NCI-H526 treated with DMSO at 0.1 percent for 48 hours (cell line): ENCODE measurements around the gene DTD2.
"Not testable (repeated sequence)": the region's sequence is repeated elsewhere in the genome, so short reads cannot be mapped to it uniquely, and the experiment has no call there.

ENCODE experiments used
- DNase-seq: peaks from one replicate; lab custom pipeline; 2025; lab: John Stamatoyannopoulos, UW

The DTD2 gene

DNA sequence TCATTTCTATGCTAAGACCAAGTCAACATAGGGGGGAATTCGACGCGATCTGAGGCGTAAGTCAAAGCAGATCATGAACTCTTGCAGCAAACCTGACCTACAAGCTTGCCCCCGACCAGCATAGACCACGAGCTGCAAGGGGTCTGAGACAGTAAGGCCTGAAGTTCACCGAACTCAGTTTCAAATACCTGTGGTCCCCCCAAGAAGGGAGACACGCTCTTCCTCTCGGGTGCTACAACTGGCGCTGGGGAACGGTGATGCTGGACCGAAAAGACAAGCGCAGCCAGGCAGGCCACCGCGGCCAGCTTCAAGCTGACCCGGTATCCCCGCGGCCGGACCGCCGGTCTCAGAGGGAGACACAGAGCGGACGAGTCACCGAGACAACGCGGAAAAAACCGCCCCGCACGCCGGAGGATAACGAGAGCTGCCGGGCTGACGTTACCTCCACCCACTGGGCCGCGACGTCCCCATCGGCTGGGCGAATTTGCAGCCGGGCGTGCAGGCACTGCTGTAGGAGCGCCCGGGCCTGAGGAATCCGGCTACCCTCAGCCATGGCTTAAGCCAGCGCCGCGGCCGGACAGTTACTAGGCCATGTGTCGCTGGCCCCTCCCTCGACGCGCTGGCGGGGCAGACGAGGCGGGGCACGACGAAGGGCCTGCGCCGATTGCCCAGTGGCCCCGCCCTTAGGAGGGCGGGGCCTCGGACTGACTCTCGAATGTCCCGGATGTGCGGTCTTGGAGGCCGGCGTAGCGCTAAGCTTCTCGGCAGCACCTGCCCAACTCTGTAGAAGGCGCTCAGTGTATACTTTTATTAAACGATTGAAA is at the start of gene DTD2:
DTD2 (minus strand) TSS at position 666 of the 824 bp plus-strand sequence; CDS start at position 553, 113 bp downstream.
- DNase-seq, result peak; percentile 90

DNA sequence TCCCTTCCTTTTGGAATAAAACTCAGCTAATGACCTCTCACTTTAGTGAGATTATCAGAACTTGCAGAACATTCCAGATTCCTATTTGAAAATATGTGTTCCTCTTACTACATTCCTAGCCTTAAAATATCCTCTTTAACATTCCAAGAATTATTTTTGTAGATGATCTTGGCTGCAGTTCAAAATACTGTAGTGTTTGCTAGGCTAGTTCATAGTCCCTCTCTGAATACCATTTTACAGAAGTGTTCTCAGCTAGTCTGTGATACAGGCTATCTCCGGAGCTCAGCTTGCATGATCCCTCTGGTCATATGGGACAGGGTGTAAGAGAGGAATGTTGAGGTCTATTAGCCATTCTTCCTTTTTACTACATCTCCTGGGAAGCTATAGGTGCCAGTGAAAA is 48.1 kb upstream of the DTD2 start:
- DNase-seq, result no peak

DNA sequence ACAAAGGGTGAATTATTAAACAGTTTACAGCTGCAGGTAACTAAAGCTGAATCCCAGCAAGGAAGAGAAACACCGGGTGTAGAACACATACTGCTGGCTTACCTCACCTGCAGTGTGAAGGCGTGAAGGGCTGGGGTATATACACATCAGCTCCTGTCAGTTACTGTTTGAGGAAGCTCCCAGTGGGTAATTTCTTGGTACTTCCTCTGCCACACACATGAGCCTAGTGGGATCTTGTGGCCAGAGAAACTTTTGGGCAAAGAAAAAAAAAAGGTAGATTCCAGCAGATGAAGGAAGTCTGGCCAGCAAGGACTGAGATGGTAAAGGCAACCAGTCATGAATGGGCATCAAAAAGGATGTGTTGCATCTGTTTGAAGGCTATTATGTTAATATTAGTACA is 44.6 kb upstream of the DTD2 start:
- DNase-seq, result no peak

DNA sequence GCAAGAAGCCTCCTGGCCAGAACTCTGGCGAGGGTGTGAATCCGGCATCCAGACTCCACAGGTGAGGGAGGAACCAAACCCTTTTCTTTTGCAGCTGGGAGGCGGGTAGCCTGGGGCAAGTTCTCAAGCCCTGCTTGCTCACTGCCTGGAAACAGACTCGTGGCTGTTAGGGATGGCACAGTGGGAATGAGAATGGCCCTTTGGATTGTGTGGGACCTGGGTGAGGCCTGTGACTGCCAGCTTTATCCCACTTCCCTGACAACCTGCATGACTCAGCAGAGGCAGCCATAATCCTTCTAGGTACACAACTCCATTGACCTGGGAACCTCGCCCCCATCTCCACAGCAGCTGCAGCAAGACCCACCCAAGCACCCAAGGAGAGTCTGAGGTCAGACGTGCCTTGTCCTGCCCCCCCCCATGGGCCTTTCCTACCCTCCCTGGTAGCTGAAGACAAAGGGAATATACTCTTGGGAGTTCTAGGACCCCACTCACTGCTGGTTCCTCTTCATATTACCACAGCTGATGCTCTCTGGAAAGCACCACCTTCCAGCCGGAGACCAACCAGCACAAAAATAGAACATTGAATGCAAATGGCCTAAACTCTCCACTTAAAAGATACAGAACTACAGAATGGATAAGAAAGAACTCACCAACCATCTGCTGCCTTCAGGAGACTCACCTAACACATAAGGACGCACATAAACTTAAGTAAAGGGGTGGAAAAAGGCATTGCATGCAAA is 35.6 kb upstream of the DTD2 start:
- DNase-seq, result no peak

DNA sequence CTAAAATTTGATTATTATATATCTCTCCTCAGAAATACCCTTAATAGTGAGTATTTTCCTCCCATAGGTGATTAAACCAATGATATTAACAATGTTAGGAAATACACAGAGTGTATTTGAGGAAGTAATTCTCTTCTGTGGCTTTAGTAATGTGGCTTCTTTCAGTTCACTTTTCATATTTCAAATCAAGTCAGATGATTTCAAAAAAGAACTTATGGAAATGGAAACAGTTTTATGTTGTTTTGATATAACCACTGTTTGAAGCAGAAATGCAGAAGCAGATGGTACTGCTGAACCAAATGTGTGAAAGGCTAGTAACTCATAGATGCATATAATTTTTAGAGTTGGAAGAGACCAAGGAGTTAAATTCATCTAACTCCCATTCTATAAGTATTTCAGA is 32.4 kb upstream of the DTD2 start:
- DNase-seq, result no peak

DNA sequence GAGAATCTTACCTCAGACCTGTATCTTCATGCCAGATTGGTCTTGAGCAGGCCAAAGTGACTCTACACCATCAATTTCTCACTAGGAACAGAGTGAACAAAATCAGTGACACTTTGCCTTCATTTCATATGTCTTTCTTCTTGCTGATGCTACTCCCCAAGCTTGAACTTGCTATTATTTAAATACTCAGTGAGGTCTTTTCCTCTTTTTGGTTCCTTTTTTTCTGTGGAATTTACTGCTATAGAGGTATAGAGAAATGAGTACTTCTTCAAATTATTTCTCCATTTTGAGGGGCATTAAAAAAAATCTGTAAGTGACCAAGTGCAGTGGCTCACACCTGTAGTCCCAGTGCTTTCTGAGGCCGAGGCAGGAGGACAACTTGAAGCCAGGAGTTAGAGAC is 30.6 kb upstream of the DTD2 start, which contains the start of gene GPR33:
GPR33 (minus strand) TSS at position 154 of the 400 bp plus-strand sequence. CDS start 4,074 bp downstream, outside the sequence.
- no peak for DNase-seq

DNA sequence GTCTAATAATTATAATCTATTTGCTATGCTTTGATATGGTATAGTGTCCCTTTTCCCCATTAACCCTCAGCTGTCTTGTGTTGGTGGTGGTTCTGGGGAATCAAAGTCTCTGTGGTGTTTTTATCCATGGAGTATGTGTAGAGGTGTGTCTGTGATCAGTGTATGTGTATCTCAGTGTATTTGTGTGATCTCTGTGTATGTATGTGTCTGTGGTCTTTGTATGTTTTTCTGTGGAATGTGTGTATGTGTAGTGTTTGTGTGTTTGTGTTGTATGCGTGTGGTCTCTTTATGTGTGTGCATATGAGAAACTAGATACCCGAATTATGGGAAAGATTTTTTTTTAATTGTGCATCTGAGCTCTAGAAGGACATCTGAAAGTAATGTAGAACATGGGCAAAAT is 29.5 kb upstream of the DTD2 start:
- DNase-seq, result no peak

DNA sequence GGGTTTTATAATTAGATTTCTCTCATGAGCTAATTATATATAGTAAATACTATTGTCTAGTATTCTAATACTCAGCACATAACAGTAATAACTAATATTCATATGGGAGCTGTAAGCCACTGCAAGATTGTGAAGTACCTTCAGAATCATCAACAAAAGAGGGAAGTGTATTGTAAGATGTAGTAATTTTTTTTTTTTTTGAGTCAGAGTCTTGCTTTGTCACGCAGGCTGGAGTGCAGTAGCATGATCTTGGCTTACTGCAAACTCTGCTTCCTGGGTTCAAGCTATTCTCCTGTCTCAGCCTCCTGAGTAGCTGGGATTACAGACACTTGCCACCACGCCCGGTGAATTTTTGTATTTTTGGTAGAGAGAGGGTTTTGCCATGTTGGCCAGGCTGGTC is 27.4 kb upstream of the DTD2 start:
- DNase-seq, result no peak

DNA sequence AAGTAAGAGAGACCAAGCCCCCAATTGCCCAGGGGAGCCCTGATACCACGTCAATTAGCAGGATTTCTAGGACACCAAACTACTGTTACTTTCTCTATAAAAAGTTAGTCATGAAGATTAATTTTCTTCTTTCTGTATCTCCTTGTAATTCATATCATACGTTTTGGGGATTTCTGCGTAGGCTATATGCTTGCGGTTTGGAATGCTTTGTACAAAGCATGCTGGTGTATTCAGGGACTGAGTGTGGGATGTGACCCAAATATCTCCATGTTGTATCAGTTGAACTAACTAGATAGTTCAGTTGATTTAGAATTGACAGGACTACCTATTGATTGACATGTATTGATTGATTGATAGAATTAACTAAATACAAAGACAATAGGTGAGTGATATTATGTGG is 22.9 kb upstream of the DTD2 start:
- DNase-seq, result no peak

DNA sequence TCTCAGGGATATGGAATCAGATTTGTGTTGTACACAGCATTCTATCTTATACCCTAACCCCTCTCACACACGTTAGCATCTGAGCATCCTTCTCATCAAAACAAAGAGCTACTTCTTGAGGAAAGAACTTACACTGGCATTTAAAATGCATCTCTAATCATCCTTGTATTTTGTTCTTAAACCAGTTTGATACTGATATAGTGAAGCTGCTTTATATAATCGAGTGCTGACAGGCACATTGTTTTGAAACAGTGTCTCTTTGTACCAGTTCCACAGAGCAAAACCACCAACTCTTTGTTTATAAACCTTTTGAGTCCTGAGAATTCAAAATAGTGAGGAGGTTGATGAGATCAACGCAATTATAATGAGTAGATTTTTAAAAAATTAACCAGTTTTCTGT is 21.7 kb upstream of the DTD2 start:
- DNase-seq, result no peak

DNA sequence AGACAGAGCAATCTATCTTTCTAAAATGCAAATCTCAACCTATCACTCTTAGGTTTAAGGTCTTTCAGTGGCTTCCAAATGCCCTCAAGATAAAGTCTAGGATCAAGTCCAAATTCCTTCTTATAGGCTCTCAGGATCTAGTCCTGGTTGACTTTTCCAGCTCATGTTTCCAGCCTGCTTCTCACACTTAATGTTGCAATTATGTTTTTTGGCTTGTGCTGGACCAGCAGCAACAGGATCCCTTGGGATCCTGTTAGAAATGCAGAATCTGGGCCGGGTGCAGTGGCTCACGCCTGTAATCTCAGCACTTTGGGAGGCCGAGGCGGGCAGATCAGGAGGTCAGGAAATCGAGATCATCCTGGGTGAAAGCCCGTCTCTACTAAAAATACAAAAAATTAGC is 19.9 kb upstream of the DTD2 start:
- no peak for DNase-seq

DNA sequence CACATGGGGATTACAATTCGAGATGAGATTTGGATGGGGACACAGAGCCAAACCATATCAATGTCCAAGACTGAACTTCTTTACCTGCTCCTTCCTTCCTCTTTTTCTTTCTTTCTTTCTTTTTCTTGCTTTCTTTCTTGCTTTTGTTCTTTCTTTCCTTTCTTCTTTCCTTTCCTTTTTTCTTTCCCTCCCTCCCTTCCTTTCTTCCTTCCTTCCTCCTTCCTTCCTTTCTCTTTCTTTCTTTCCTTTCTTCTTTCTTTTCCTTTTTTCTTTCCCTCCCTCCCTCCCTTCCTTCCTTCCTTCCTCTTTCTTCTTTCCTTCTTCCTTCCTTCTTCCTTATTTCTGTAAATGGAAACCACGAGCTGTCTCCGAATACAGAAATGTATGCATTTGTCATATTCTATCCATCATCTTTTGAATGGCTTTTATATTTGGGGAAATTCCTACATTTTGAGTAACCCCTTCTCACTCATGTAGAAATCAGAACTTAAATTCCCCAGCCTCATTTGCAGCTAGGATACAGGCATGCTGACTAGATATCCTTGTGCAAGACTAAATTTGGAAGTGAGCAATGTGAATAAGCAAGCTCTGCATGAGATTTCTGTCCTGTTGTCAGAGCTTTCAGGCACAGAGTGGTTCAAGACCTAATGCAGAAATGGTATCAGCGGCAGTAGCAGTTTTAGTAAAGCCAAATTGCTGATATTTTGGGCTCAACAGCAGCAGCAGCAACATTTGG is 19.0 kb upstream of the DTD2 start:
- no peak for DNase-seq

DNA sequence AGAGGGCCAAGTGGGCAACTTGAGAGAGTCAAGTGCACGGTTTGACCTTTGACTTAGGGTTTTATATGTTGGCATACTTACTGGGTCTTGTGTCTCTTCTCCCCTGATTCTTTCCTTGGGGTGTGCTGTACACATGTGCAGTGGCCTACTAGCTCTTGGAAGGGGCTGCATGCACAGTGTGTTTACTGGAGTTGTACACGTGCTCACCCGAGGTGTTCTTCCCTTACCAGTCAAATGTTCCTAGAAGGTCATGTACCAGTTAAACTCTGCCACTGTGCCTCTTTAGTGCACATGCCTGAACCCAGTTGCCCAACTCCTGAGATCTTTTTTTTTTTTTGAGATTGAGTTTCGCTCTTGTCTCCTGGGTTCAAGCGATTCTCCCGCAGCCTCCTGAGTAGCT is 9.2 kb upstream of the DTD2 start:
- DNase-seq, result no peak

DNA sequence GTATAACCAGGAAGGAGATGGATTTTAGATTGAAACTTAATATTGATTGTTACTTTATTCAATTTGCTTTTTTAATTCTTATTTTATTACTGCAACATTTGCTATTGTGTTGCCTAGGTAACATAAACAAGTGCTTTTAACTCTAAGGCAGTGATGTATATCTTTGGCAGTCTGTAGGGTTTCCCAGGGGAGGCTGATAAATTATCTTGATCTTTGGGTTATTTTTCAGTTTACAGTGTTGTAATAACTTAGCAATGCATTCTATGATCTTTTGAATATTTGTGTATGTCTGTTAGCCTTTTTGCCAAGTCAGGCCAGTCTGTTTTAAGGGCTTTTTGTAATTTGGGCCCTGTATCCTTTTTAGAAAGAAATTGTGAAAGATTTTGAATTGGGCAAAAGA is 7.8 kb upstream of the DTD2 start:
- no peak for DNase-seq

DNA sequence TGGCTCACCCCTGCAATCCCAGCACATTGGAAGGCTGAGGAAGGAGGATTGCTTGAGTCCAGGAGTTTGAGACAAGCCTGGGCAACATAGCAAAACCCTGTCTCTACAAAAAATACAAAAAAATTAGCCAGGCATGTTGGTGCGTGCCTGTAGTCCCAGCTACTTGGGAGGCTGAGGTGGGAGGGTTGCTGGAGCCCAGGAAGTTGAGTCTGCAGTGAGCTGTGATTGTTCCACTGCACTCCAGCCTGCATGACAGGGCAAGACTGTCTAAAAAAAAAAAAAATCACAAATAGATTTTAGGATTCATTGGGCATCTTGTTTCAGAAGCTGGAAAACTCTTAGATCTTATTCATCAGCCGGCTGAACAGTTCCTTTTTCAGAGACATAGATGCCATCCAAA is 5.1 kb upstream of the DTD2 start:
- DNase-seq, result not testable (repeated sequence)

DNA sequence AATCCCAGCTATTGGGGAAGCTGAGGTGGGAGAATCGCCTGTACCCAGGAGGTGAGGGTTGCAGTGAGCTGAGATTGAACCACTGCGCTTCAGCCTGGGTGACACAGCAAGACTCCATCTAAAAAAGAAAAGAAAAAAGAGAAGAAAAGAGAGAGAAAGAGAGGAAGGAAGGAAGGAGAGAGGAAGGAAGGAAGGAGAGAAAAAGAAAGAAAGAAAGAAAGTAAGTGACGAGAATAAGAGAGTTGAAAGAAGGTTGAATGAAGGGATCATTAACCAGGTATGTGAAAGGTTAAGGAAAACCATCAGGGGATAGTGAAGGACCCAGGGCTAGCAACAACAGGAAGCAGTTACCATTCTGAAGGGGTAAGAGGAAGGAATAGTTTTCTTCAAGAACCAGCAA is 4.2 kb upstream of the DTD2 start:
- DNase-seq, result no peak

DNA sequence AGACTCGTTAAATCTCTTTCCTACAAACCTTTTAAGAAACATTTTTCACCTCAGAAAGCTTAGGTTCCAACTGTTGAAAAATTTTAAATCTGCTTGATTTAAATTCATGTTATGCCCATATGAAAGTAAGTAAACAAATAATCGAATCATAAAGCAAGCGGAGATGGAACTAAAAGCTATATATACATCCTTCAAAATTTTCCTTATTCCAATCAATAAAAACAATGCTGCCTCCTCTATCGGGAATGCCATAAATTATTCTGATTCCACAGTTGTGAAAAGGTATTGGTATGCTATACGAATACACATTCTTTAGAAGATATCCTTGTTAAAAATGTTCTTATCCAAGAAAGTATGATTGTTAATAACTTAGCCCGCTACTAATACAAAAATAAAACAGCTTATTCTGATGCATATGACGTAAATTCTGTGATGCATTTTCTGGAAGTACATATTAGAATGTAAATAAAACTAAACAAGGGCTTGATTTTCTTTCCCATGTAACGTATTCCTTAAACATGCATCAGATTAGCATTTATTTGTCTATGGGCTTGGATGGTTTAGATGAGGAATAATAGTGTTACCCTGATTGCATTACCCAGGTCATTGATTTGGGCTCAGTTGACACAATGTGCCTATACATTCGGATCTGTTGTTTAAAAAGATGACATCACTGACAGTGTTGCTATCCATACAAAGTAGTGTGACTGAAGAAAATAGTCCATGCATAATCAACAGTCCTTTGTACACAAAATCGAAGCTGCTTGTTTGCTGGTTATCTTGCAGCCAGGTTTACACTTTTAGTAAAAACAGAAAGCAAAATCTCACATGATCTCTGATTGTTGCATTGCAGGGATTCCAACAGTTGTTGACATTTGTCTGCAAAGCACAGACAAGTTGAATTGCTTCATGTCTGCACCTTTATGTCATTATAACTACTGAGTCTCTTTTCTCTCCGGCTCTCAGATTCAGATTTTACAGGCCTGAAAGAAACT is 656 bp upstream of the DTD2 start:
- no peak for DNase-seq

DNA sequence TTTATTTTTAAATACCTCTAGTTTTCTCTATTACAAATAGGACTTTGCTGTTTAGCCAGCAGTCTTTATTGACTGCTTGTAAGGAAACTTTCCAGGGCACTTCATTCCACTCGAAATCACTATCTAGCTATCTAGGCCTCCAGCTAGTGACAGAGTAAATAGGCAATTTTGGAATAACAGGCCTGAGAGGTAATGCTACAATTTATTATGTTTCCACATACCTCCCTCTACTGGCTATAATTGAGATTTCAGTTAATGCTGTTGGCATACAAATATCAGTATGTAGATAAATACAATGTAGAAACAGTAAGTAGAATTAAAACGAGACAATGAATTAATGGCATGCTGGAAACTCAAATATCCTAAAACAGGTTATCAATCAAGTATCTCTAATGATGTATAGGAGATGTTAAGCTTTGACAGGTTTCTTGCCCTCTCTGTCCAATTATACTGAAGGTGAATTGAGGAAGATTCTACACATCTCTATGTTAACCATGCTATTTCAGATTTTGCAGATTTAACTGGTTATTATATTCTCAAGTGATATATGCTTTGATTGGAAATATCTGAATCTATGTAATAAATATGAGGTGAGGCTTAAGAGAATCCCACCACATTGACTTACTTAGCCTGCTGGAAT is 7.2 kb downstream of the DTD2 start:
- no peak for DNase-seq

DNA sequence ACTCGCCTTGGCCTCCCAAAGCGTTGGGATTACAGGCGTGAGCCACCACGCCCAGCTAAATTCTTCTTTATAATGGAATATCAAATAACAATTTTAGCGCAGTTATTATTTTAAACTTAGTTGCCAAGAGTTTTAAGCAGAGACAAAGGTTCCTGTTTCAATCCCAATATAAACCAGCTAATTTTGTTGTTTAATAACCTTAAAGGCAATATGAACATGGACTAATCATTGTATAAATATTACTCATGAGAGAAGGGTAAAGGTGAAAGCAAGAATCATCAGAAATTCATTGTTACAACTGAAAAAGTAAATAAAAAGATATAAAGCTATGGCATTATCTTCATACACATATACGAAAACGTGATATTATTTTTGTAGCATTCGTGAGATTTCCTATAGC is 8.2 kb downstream of the DTD2 start:
- DNase-seq, result no peak

DNA sequence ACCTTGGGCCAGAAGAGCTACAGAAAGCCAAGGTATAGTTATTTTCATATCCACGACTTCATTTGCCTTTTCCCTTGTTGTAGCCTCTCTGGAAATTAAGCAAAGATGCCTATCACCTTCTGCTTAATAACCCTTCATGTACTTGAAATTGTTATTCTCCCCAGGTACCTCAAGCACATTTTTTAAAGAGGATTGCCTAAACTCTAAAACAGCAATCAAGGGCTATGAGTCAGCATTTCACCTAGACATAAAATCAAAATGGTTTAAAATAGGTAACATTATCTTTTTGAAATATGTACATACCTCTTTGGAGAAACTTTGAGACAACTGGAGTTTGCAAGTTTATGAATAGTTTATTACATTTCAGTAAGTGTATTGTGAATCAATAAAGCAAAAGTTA is 11.6 kb downstream of the DTD2 start:
- DNase-seq, result no peak

DNA sequence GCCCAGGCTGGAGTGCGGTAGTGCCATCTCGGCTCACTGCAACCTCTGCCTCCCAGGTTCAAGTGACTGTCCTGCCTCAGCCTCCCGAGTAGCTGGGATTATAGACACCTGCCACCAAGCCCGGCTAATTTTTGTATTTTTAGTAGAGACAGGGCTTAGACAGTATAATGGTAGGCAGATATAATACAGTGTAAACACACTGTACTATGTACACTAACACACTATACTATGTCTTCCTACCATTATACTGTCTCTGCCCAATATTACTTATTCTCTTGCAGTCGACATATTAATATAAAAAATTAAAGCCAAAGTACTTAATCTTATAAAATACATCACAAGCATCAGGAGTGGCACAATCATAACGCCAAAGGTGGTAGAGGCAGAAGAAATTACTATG is 15.0 kb downstream of the DTD2 start:
- no peak for DNase-seq
